KMS-11 (cell line): ENCODE data around the gene CALCR.
"Not testable (repeated sequence)": the region's sequence is repeated elsewhere in the genome, so short reads cannot be mapped to it uniquely, and the experiment has no call there.

Source experiments
- H2AFZ ChIP-seq: fragments of 200-600 bp; sonication (generic); 2 replicates; pipeline ENCODE4 v1.6.1; 2016; ENCODE audit warnings: antibody characterized with exemption, mixed run types, low read depth
- H3K27ac ChIP-seq: fragments of 200-600 bp; sonication (generic); 2 replicates; pipeline ENCODE4 v1.6.1; 2016; ENCODE audit warnings: mild to moderate bottlenecking, mixed run types
- H3K27me3 ChIP-seq: fragments of 200-600 bp; sonication (generic); 2 replicates; pipeline ENCODE4 v1.6.1; 2017; ENCODE audit warnings: mild to moderate bottlenecking, low read depth, mixed run types, moderate library complexity; ENCODE audit not compliant: insufficient read depth
- H3K36me3 ChIP-seq: fragments of 200-600 bp; sonication (generic); 2 replicates; pipeline ENCODE4 v1.6.1; 2017; ENCODE audit warnings: mild to moderate bottlenecking, mixed run types; ENCODE audit not compliant: insufficient read depth
- H3K4me1 ChIP-seq: fragments of 200-600 bp; sonication (generic); 2 replicates; pipeline ENCODE4 v1.6.1; 2016; ENCODE audit warnings: mild to moderate bottlenecking, low read depth, mixed run types; ENCODE audit not compliant: poor library complexity, severe bottlenecking
- H3K4me2 ChIP-seq: fragments of 200-600 bp; sonication (generic); 2 replicates; pipeline ENCODE4 v1.7.0; 2016; ENCODE audit warnings: mild to moderate bottlenecking, mixed run types
- H3K4me3 ChIP-seq: fragments of 200-600 bp; sonication (generic); IDR thresholded peaks from 2 replicates; pipeline ENCODE4 v1.6.1; 2017; ENCODE audit warnings: low read depth, low read length, mixed read lengths; ENCODE audit not compliant: insufficient read depth
- H3K79me2 ChIP-seq: fragments of 200-600 bp; sonication (generic); 2 replicates; pipeline ENCODE4 v1.6.1; 2016; ENCODE audit warnings: low read depth, mixed run types; ENCODE audit not compliant: insufficient read depth
- H3K9ac ChIP-seq: fragments of 200-600 bp; sonication (generic); 2 replicates; pipeline ENCODE4 v1.6.1; 2016; ENCODE audit warnings: mild to moderate bottlenecking, mixed run types
- H4K20me1 ChIP-seq: fragments of 200-600 bp; sonication (generic); 2 replicates; pipeline ENCODE4 v1.6.1; 2016; ENCODE audit warnings: mild to moderate bottlenecking, mixed run types; ENCODE audit not compliant: insufficient read depth
- CTCF ChIP-seq: fragments of 200-600 bp; sonication (generic); conservative IDR thresholded peaks from 2 replicates; pipeline ENCODE4 v1.6.1; 2017; ENCODE audit warnings: low read depth, mild to moderate bottlenecking, antibody characterized with exemption, low read length, moderate library complexity, mixed read lengths

Gene CALCR

GRCh38 chr7:93585694-93586478 lies 11.4 kb upstream of the CALCR start:
- H3K36me3 ChIP-seq, H2AFZ ChIP-seq, H3K27ac ChIP-seq, H3K9ac ChIP-seq, H3K27me3 ChIP-seq, H3K4me3 ChIP-seq, H3K4me1 ChIP-seq, H3K79me2 ChIP-seq, H4K20me1 ChIP-seq, H3K4me2 ChIP-seq: not testable (repeated sequence)

- TF ChIP-seq CTCF = no peak
- no peak overlapping the region for H3K4me2 ChIP-seq
- no peaks in the 10 kb centered on the region for H4K20me1 ChIP-seq
These were observed 4.9 kb upstream of the CALCR start for GRCh38 chr7:93579431-93579830.

GRCh38 chr7:93578762-93579161 lies 4.2 kb upstream of the CALCR start:
- Histone ChIP-seq H3K4me2 (no peak overlapping the region), H3K4me3 (no peak overlapping the region), H3K27ac (no peak overlapping the region), H3K27me3 (no peaks in the 10 kb centered on the region), H3K79me2 (no peaks in the 10 kb centered on the region), H3K9ac (no peak overlapping the region), H4K20me1 (no peaks in the 10 kb centered on the region), H2AFZ (no peak overlapping the region), H3K36me3 (no peaks in the 10 kb centered on the region), H3K4me1 (no peaks in the 10 kb centered on the region)
- TF ChIP-seq CTCF = no peak

More at GRCh38 chr7:93579431-93579830, 4.9 kb upstream of the CALCR start:
- Histone ChIP-seq H2AFZ (no peak overlapping the region), H3K27me3 (no peaks in the 10 kb centered on the region), H3K79me2 (no peaks in the 10 kb centered on the region), H3K36me3 (no peaks in the 10 kb centered on the region), H3K4me3 (no peak overlapping the region), H3K9ac (no peak overlapping the region), H3K27ac (no peak overlapping the region), H3K4me1 (no peaks in the 10 kb centered on the region)

GRCh38 chr7:93575555-93576399 lies 1.3 kb upstream of the CALCR start:
- Histone ChIP-seq H3K27ac (no peak overlapping the region), H3K4me2 (no peak overlapping the region), H3K79me2 (no peaks in the 10 kb centered on the region), H3K27me3 (no peaks in the 10 kb centered on the region), H3K36me3 (no peaks in the 10 kb centered on the region), H4K20me1 (no peaks in the 10 kb centered on the region), H3K4me1 (no peaks in the 10 kb centered on the region), H3K4me3 (no peak overlapping the region), H3K9ac (no peak overlapping the region), H2AFZ (no peak overlapping the region)
- no peak for TF ChIP-seq CTCF
